Inferior parietal cortex (tissue), 1 donor: ENCODE results near the gene ATG12.
"Not testable (repeated sequence)": the region's sequence is repeated elsewhere in the genome, so short reads cannot be mapped to it uniquely, and the experiment has no call there.

Source experiments
- DNase-seq: peaks from one replicate; pipeline ENCODE4 v3.0.0-alpha.2; 2016; ENCODE audit errors: extremely low spot score

The ATG12 gene

GRCh38 chr5:115842952-115843351 is 1.6 kb upstream of the ATG12 start:
- DNase-seq = no peak

DNA sequence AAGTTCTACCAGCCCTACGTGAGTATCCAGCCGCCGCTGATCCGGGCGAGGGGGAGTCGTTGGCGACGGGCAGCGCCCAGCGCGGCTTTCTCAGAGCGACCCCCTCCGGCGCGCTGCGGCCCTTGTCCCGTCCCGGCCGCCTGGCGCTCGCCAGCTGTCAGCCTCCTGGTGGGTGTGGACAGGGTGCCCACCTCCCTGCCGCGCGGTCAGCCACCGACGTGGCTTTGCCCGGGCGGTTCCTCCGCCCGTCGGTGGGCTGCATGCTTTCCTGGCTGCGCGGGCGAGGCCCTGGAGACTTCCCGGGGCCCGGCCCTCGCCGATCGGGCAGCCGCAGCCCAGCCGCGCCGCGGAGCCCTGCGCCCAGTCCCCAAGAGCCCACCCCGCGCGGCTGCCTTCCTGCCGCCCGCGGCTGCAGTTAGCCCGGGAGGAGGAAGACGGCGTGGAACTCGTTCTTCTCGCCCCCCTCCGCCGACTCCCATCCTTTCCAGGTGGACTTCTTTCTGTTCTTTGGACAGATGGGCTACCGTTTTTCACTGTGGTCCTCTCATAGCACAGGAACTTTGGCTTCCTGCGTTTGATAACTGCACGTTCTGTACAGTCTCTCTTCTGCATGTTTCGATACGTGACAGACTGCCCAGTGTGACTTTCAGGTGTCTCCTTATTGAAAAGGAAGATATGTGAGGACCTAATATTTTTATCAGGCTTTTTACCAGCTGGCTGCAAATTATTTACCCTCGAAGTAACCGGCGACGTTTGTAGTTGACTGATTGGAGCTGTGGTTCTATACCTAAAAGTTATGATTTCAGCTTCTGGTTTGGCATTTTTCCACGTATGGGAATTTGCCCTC is 947 bp upstream of the ATG12 start:
- no peak for DNase-seq

DNA sequence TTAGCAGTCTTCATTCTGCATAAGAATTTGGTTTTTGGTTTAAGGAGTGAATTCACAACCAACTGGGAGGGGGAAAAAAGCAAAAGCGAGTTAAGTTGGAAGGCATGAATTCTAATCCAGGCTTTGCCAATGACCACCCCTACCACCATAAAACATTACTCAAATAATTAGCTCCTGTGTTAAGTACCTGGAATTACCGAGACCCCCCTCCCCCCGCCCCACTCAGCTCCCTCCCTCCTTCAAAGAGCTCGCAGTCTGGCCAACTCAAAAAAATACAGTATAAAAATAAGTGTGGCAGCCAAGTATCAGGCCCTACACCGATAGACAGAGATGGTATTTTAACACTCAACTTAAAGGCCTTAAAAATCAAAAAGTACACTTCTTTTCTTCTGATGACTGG is 492 bp downstream of the ATG12 start:
- DNase-seq = no peak

DNA sequence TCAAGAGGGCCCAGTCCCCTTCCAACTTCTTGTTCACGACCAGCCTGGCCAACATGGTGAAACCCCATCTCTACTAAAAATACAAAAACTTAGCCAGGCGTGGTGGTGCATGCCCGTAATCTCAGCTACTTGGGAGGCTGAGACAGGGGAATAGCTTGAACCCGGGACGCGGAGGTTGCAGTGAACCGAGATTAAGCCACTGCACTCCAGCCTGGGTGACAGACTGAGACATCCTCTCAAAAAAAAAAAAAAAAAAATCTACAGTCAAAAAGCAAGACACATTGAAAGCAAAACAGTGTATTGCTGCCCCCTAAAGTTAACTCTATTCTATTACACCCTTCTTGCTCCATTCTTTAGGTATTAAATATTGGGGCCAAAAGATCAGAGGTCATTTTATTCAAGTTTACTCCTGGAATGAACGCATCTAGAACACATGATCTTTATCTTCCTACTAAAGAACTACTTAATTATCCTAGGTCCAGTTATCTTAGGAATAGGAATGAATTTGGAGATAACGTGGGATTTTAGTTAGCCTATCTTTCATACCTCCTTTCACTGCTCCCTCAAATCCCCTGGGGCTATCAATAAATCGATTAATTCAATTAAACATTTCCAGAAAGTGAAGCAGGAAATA is 2.4 kb downstream of the ATG12 start:
- peak; percentile 70 for DNase-seq

- DNase-seq = no peak
Measured at GRCh38 chr5:115835481-115835880, 5.9 kb downstream of the ATG12 start.

DNA sequence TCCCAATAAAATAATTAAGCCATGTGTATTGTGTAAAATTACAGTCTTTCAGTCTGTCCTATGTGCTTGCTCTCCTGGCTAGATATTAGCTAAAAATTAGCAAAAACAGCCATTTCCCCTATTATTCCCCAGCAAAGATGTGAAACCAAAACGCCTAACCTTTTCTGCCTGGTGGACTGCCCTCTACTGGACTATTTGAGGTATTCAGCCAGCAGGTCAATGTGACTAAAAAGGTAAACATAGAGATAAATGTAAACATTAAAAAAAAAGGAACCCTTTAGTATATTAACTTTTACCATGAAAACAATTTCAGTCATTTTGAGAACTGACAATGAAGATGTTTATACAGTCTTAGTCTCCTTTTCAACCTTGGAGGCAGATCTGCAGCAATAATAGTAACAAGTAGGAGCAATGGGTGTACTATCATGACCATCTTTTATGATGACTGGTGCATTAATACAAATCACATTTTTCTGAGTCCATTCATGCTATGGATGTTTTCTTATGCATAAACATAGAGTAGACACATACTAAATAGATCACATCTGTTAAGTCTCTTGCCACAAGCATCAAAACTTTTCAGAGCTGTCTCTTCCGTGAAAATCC is 10.1 kb downstream of the ATG12 start:
- peak; percentile 71 for DNase-seq

GRCh38 chr5:115829913-115830312 is 11.5 kb downstream of the ATG12 start:
- DNase-seq = no peak

DNA sequence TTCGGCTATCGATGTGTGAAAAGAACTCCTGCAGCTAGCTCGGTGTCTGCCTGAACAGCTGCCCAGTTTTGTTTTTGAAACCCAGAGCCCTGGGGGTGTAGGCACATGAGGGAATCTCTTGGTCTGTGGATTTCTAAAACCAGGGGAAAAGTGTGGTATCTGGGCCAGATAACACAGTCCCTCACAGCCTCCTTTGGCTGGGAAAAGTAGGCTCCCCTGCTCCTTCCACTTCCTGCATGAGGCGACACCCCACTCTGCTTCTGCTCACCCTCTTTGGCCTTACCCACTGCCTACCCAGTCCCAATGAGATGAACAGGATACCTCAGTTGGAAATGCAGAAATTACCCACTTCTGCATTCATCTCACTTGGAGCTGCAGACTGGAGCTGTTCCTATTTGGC is 15.4 kb downstream of the ATG12 start:
- DNase-seq = no peak

GRCh38 chr5:115824983-115825382 is 16.4 kb downstream of the ATG12 start:
- DNase-seq = not testable (repeated sequence)

DNA sequence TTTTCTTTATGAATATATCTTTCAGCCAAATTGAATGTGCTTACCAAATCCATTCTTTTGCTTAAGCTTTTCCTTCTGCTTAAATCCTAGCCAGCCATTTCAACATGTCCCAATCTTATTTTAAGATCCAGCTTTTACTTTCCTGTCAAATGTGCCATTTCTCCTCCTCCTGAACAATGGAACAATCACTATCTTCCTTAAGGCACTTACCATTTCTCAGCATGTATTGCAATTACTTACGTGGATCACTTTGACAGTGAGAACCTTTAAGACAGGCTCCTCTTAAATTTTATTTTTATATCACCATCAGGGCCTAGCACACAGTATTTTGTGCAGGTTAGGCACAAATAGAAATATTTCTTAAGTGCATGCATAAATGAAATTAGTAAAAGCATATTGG is 20.5 kb downstream of the ATG12 start:
- DNase-seq = no peak

DNA sequence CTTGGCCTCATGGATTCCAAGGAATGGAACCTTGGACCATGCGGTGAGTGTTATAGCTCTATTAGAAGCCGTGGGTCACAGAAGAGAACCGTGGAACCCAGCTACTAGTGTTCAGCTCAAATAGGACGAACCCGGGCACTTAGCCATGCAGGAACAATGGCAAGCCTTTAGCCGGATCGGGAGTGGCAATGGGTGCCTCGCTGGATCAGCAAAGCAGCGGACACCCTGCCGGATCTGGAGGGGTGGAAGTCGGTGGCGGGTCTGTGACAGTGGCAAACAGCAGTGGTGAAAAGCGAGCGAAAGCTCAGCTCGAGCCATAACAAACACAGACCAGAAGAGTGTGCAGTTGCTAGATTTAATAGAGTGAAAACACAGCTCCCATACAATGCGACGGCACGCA is 22.5 kb downstream of the ATG12 start:
- DNase-seq = no peak

DNA sequence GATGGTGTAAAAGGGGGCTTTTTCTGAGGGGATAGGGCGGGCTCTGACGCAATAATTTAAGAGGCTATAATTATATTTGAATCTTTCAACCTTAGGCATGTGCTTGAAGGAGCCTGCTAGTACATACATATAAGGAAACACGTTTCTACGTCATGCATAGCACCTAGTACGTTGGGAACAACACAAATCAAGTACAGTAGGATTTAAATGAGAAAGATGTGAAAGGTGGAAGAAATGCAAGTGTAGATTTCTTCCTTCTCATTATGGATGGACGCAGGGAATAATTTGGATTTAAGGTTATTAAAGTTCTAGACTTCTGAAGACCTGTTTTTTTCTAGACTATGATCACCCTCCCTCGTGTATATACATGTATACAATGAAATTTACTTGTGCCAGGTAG is 24.0 kb downstream of the ATG12 start:
- no peak for DNase-seq

DNA sequence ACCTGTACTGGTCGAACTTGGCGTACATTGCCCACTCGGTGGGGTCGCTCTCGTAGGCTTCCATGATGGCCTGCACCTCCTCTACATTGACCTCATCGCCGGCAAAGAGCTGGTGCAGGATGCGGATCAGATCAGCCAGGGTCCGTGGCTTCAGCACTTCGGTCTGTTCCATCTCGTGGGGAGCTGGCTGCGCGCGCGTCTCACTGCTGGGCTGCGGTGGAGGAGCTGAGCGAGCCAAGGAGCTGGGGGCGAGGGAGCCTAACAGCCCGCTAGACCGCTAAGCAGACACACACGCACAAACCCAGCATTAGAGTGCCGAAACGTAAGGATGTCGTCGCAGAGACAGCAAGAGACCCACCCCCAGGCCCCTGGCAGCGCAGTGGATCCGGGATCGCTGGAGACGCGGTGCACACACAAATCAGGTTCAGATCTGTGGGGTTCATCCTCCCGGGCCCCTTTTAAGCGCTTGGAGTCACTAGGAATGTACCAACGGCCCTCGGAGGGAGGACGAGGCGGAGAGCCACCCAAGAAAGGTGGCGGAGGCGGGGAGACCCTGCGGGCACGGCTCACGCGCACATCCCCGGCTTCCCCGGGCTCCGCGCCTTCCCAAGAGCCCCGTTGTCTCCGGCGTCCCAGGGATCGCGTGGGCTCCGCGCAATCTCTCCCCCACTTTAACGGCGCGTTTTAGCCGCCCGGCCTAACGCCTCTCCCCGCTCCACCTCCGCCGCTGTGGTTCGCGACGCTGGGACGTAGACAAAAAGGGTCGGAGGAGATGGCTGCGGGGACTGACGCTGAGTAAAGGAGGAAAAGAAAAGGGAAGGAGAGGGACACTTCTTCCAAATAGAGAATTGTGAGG is 24.9 kb downstream of the ATG12 start, which contains the start of gene CDO1:
CDO1 (minus strand) TSS at position 434 of the 856 bp plus-strand sequence; CDS start at position 172, 262 bp downstream.
- DNase-seq = peak; percentile 68

- DNase-seq = no peak
Measured at GRCh38 chr5:115815693-115816225, 25.6 kb downstream of the ATG12 start.

- no peak for DNase-seq
Measured at GRCh38 chr5:115815006-115815692, 26.2 kb downstream of the ATG12 start.

- DNase-seq = no peak
Measured at GRCh38 chr5:115813719-115814118, 27.6 kb downstream of the ATG12 start.

GRCh38 chr5:115812372-115812771 is 29.0 kb downstream of the ATG12 start:
- DNase-seq = no peak

- DNase-seq = no peak
Measured at GRCh38 chr5:115811406-115811805, 30.0 kb downstream of the ATG12 start.

- no peak for DNase-seq
Measured at GRCh38 chr5:115810761-115811160, 30.6 kb downstream of the ATG12 start.

DNA sequence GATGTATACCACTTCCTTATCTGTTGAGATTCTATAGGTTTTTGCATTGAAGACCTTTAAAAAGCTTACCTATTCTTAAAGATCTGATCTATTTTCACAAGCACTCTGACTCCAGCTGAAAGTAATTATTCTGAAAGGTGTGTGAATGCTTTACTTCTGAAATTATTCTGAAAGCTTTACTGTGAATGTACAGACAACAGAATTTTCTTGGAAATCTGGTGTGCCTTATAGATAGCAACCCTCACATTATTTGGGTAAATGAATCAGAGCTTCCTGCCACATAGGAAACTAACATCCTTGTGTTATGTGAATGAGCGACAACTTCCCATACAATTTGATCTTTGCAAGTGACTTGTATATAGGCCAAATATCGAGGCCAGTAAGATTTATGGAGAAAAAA is 31.4 kb downstream of the ATG12 start:
- no peak for DNase-seq

DNA sequence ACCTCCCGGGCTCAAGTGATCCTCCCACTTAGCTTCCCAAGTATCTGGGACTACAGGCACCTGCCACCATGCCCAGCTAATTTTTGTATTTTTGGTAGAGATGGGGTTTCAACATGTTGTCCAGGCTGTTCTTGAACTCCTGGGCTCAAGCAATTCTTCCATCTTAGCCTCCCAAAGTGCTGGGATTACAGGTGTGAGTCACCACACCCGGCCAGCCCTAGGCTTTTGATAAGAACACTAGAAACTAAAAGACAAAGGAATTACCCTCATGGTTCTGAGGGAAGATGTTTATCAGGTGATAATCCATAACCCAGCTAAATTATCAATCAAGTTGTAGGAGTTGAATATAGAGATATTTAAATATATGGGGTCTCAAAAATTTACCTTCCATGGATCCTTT is 33.3 kb downstream of the ATG12 start:
- DNase-seq = not testable (repeated sequence)
